Transverse colon (tissue), 4 donors: ENCODE results near the gene ZBTB16. TPM values are rescaled to one million over a fixed set of nuclear protein-coding genes. Genes with fewer than 3 reads are reported as not detected.

Experiments
- DNase-seq: peaks from one replicate; pipeline ENCODE4 v3.0.0-alpha.2; 2019
- H3K27ac ChIP-seq, 4 donors: fragments of 200-600 bp; sonication (generic); 2 replicates each; pipeline ENCODE4 v1.5.1; 2016 to 2018; ENCODE audit warnings: inconsistent platforms in 4 of 4
- H3K27me3 ChIP-seq: fragments of 200-600 bp; sonication (generic); 2 replicates; pipeline ENCODE4 v1.5.1; 2017; ENCODE audit warnings: inconsistent platforms
- H3K36me3 ChIP-seq, 4 donors: fragments of 200-600 bp; sonication (generic); 2 replicates each; pipeline ENCODE4 v1.5.1; 2017 to 2019; ENCODE audit warnings: inconsistent platforms in 4 of 4
- H3K4me1 ChIP-seq, 4 donors: fragments of 200-600 bp; sonication (generic); 2 replicates each; pipeline ENCODE4 v1.5.1; 2017 to 2020; ENCODE audit warnings: inconsistent platforms in 4 of 4
- H3K4me3 ChIP-seq, 4 donors: fragments of 200-600 bp; sonication (generic); 1 replicate in 1 of 4; 2 replicates in 3 of 4; pipeline versions ENCODE4 v1.5.1 to v1.6.1; 2017 to 2019; ENCODE audit warnings: inconsistent platforms in 4 of 4
- H3K9me3 ChIP-seq, 2 donors: fragments of 200-600 bp; sonication (generic); 2 replicates each; pipeline ENCODE4 v1.5.1; 2017 to 2019; ENCODE audit warnings: inconsistent platforms in 2 of 2
- EP300 ChIP-seq: sonication (generic); formaldehyde crosslinking; IDR thresholded peaks from one replicate; pipeline ENCODE4 v1.6.1; 2017; ENCODE audit warnings: antibody characterized with exemption, low read depth
- POLR2A ChIP-seq: fragments of 450-650 bp; IDR thresholded peaks from one replicate; pipeline ENCODE4 v1.6.1; 2016; ENCODE audit warnings: antibody characterized with exemption, mild to moderate bottlenecking, moderate library complexity
- POLR2AphosphoS5 ChIP-seq, 3 donors: sonication (generic); formaldehyde crosslinking; IDR thresholded peaks; one replicate each; pipeline ENCODE4 v1.6.1; 2016; ENCODE audit warnings: antibody characterized with exemption in 3 of 3
- WGBS, 2 donors: methylation state at CpG; one replicate each; pipeline ENCODE4 v1.1.5; 2018; ENCODE audit warnings: low coverage in 1 of 2; 5-methylcytosine and 5-hydroxymethylcytosine counted together
- in situ Hi-C, 4 donors: fragments of 200-750 bp; cut with MboI; loops; one replicate each; pipeline versions ENCODE4 v1.15.0 to v1.15.1; 2017; ENCODE audit warnings: low sequenced_read_pairs in 3 of 4, low pct_ligation_motif_present in 1 of 4, low pct_unique_long_range_greater_than_20kb in 1 of 4
- intact Hi-C: fragments of 100-400 bp; cut with DNase I; formaldehyde crosslinking; loops from one replicate; pipeline ENCODE4 v1.15.1; 2023; ENCODE audit warnings: low total_unique reads
- total RNA-seq, 4 donors: library from RNA; depleted of rRNA; stranded (reverse); fragments of >200 nt; gene quantifications; one replicate each; pipeline ENCODE4 v1.1.0, GENCODE V29; 2016
- TF ChIP-seq, protein P1 (sequence below), 5 experiments: fragments of 200-600 bp in 3 of 5; fragments of 450-650 bp in 2 of 5; sonication (generic) in 3 of 5; IDR thresholded peaks; 1 replicate in 2 of 5; 2 replicates in 3 of 5; pipeline ENCODE4 v1.5.1; 2016 to 2017; ENCODE audit warnings: antibody characterized with exemption in 5 of 5, inconsistent platforms in 3 of 5, mild to moderate bottlenecking in 2 of 5, moderate library complexity in 1 of 5

Gene ZBTB16
- total RNA-seq, 4 donors from 2014 or later: 108 to 271 (median 155) TPM

GRCh38 chr11:114110123-114110522 lies 50.6 kb downstream of the ZBTB16 start:
- Histone ChIP-seq H3K4me1 (peaks cover 20 to 61% (median 39%) of the 10 kb centered on the region in 4 donors), H3K9me3 (no peaks in the 10 kb centered on the region), H3K27me3 (no peaks in the 10 kb centered on the region), H3K36me3 (no peaks in the 10 kb centered on the region), H3K4me3 (no peak overlapping the region), H3K27ac (peak overlapping the region; percentile 21 to 53 (median 33))
- in situ Hi-C loops: no loop called here
- intact Hi-C loops: no loop called here
- WGBS, 2 donors: 80% methylated on average over 6 of the region's 6 CpGs; no CpG with 5 or more reads in 1 of the 2 donors
- TF ChIP-seq POLR2A (no peak), POLR2AphosphoS5 (IDR thresholded peaks at IDR 0.05) (no peak), EP300 (no peak)
- TF ChIP-seq, protein P1, sequence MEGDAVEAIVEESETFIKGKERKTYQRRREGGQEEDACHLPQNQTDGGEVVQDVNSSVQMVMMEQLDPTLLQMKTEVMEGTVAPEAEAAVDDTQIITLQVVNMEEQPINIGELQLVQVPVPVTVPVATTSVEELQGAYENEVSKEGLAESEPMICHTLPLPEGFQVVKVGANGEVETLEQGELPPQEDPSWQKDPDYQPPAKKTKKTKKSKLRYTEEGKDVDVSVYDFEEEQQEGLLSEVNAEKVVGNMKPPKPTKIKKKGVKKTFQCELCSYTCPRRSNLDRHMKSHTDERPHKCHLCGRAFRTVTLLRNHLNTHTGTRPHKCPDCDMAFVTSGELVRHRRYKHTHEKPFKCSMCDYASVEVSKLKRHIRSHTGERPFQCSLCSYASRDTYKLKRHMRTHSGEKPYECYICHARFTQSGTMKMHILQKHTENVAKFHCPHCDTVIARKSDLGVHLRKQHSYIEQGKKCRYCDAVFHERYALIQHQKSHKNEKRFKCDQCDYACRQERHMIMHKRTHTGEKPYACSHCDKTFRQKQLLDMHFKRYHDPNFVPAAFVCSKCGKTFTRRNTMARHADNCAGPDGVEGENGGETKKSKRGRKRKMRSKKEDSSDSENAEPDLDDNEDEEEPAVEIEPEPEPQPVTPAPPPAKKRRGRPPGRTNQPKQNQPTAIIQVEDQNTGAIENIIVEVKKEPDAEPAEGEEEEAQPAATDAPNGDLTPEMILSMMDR (IDR thresholded peaks at IDR 0.05): no peak
- DNase-seq: no peak

DNA sequence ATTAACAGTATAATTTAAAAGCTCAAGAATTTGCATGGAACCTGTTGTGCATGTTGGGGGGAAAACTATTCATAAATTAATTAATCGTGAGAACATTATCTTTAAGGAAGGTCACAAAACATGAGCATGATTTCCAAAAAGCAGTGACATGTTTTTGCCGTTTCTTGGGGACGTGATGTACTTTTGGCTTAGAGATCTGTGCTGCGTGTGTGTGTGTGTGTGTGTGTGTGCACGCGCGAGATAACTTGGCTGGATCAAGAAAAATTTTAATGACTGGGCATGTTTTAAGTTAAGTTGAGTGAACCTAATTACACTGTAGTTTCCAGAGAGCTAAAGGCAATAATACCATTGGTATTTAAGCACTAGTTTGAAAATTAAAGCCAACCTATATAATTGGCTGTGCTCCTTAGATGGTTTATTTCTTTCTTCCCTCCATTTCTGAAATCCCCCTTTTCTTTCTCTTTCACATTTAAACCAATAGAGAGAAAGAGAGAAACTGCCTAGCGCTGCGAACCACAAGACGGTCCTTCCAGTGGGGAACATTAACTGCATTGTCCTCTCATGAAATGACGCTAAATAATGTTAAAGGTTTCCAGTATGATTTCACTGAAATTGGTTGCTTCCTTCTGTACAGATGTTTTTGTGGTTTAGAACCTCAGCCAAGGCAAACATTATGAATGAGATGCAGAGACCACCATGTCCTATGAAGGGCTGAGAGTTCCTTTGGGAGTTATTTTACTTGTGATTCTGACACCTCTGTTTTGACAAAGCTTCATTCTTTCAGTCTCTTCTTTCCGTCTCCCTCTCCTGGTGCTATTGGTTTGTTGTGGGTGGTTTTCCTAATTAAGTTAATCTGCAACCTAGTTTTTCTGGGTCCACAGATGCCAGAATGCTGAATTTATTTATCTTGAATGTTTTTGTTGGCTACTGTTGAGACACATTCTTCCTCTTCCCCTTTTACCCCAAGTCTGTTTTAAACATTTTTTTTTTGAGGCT lies 51.7 kb downstream of the ZBTB16 start:
- DNase-seq: no peak
- Histone ChIP-seq H3K36me3 (no peaks in the 10 kb centered on the region), H3K4me3 (no peak overlapping the region), H3K9me3 (no peaks in the 10 kb centered on the region), H3K27ac (peak overlapping the region; percentile 21 to 53 (median 38)), H3K4me1 (peaks cover 20 to 72% (median 45%) of the 10 kb centered on the region in 4 donors), H3K27me3 (no peaks in the 10 kb centered on the region)
- 35 to 66% methylated on average over 11 to 12 of the region's 12 CpGs for WGBS, 2 donors
- intact Hi-C loops: no loop called here
- in situ Hi-C loops: no loop called here
- TF ChIP-seq EP300 (peak; percentile 62), POLR2A (no peak), POLR2AphosphoS5 (IDR thresholded peaks at IDR 0.05) (peak in 2 of 3 donors; percentile 39 to 47)

GRCh38 chr11:114115451-114115928 lies 56.0 kb downstream of the ZBTB16 start:
- TF ChIP-seq POLR2A (no peak), POLR2AphosphoS5 (IDR thresholded peaks at IDR 0.05) (no peak), EP300 (no peak)
- TF ChIP-seq, protein P1 (IDR thresholded peaks at IDR 0.05): no peak
- H3K4me1 ChIP-seq: peaks cover 9 to 65% (median 29%) of the 10 kb centered on the region in 4 donors
- 50 to 83% methylated on average over 1 to 14 of the region's 14 CpGs for WGBS, 2 donors
- intact Hi-C loops (no loop called here), in situ Hi-C loops (no loop called here)
- H3K27ac ChIP-seq: no peak overlapping the region
- no peak overlapping the region for H3K4me3 ChIP-seq
- H3K27me3 ChIP-seq: no peaks in the 10 kb centered on the region
- H3K9me3 ChIP-seq: no peaks in the 10 kb centered on the region
- no peaks in the 10 kb centered on the region for H3K36me3 ChIP-seq
- DNase-seq: no peak

DNA sequence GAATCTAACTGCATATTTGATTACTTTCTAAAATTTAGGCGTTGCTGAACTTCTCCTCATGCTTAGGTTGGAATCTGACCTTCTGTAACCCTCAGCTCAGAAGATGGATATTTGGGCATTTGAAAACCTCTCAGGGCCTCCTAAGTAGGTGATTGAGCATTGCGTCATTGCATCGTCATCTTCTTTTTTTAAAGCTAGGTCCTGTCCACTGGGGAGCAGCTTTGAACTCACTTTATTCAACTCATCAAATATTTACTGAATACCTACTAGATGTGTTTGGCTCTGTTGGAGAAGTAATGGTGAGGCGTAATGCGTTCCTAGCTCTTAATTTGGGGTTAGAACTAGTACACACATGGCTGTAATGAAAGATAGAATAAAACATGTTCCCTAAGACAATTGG lies 56.8 kb downstream of the ZBTB16 start:
- Histone ChIP-seq H3K27me3 (no peaks in the 10 kb centered on the region), H3K9me3 (no peaks in the 10 kb centered on the region), H3K36me3 (no peaks in the 10 kb centered on the region), H3K4me3 (no peak overlapping the region), H3K27ac (peak overlapping the region; percentile 7 to 71 (median 60)), H3K4me1 (peaks cover 8 to 66% (median 27%) of the 10 kb centered on the region in 4 donors)
- WGBS, 2 donors: 82 to 100% methylated on average over 1 to 5 of the region's 5 CpGs
- no peak for DNase-seq
- in situ Hi-C loops: no loop called here
- intact Hi-C loops: no loop called here
- TF ChIP-seq, protein P1 (IDR thresholded peaks at IDR 0.05): no peak
- no peak for TF ChIP-seq POLR2AphosphoS5 (IDR thresholded peaks at IDR 0.05)
- no peak for TF ChIP-seq POLR2A
- no peak for TF ChIP-seq EP300
